Activated CD8-positive, alpha-beta T cell treated with anti-CD3 and anti-CD28 coated beads for 36 hours (primary cell): ENCODE measurements around the gene TMEM145. TPM values are rescaled to one million over a fixed set of nuclear protein-coding genes. Genes with fewer than 3 reads are reported as not detected.

ENCODE experiments used
- ATAC-seq: fragments of 200-7000 bp; cut with Tn5 transposase; one replicate; pipeline ENCODE4 v1.10.0; 2021; ENCODE audit warnings: mild to moderate bottlenecking, moderate library complexity
- CTCF ChIA-PET: fragments of 350-600 bp; sonication (Branson Sonifier 250); formaldehyde crosslinking; loops from one replicate; lab custom pipeline; 2021; ENCODE audit warnings: antibody characterized with exemption; lab: Charles Lee
- POLR2A ChIA-PET: fragments of 350-600 bp; sonication (Branson Sonifier 250); formaldehyde crosslinking; loops from one replicate; lab custom pipeline; 2021; ENCODE audit warnings: antibody characterized with exemption; lab: Charles Lee
- DNase-seq: peaks from one replicate; pipeline ENCODE4 v3.0.0-alpha.2; 2020
- H3K27ac Mint-ChIP-seq: one replicate; pipeline ENCODE4 v1.8.0; 2021; ENCODE audit warnings: mild to moderate bottlenecking, mixed read lengths
- H3K27me3 Mint-ChIP-seq: one replicate; pipeline ENCODE4 v1.8.0; 2021; ENCODE audit warnings: mixed read lengths
- H3K36me3 Mint-ChIP-seq: one replicate; pipeline ENCODE4 v1.8.0; 2021; ENCODE audit warnings: low read depth, mixed read lengths
- H3K4me1 Mint-ChIP-seq: one replicate; pipeline ENCODE4 v1.8.0; 2021; ENCODE audit warnings: low read depth, mixed read lengths
- H3K4me3 Mint-ChIP-seq: one replicate; pipeline ENCODE4 v1.8.0; 2021; ENCODE audit warnings: mild to moderate bottlenecking, moderate library complexity, mixed read lengths
- H3K9me3 Mint-ChIP-seq: one replicate; pipeline ENCODE4 v1.8.0; 2021; ENCODE audit warnings: mixed read lengths
- CTCF ChIP-seq: fragments of 200-600 bp; IDR thresholded peaks from one replicate; pipeline ENCODE4 v1.8.0; 2022; ENCODE audit warnings: antibody characterized with exemption, mild to moderate bottlenecking
- intact Hi-C: fragments of 100-400 bp; cut with micrococcal nuclease; formaldehyde crosslinking; loops from one replicate; pipeline ENCODE4 v1.10.0; 2022
- total RNA-seq, 2 experiments: library from RNA; stranded (reverse); gene quantifications; one replicate each; pipeline ENCODE4 v1.2.3, GENCODE V29; 2021

The TMEM145 gene
- total RNA-seq, 2 experiments from 2014 or later = 3.0 to 3.2 TPM

DNA sequence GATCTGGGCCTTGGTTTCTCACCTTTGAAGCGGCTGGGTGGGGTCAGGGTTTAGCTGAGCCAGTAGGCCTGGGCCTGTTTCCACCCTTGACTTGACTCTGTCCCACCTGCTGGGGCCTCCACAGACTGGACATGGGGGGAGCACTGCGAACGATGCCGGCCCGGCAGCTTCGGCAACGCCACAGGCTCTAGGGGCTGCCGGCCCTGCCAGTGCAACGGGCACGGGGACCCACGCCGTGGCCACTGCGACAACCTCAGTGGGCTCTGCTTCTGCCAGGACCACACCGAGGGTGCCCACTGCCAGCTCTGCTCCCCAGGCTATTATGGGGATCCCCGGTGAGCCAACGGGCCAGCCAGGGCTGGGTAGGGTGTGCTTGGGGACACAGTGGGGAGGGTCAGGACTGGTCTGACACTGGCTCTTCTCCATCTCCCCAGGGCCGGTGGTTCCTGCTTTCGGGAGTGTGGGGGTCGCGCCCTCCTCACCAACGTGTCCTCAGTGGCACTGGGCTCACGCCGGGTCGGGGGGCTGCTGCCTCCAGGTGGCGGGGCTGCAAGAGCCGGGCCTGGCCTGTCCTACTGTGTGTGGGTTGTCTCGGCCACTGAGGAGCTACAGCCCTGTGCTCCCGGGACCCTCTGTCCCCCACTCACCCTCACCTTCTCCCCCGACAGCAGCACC is 40.4 kb downstream of the TMEM145 start:
- TF ChIP-seq CTCF = no peak
- ChIA-PET CTCF (no interaction called here), POLR2A (interaction anchor here (1.9 kb wide), 1 partner anchor 10 kb away, joined by 7 read pairs; no protein-coding TSS in a partner anchor)
- no peaks in the 10 kb centered on the region for H3K9me3 Mint-ChIP-seq
- no peak overlapping the region for H3K27ac Mint-ChIP-seq
- intact Hi-C loops = no loop called here
- H3K27me3 Mint-ChIP-seq = no peaks in the 10 kb centered on the region
- DNase-seq = no peak
- H3K36me3 Mint-ChIP-seq = no peaks in the 10 kb centered on the region
- no peak for ATAC-seq
- H3K4me1 Mint-ChIP-seq = no peaks in the 10 kb centered on the region
- no peak overlapping the region for H3K4me3 Mint-ChIP-seq

DNA sequence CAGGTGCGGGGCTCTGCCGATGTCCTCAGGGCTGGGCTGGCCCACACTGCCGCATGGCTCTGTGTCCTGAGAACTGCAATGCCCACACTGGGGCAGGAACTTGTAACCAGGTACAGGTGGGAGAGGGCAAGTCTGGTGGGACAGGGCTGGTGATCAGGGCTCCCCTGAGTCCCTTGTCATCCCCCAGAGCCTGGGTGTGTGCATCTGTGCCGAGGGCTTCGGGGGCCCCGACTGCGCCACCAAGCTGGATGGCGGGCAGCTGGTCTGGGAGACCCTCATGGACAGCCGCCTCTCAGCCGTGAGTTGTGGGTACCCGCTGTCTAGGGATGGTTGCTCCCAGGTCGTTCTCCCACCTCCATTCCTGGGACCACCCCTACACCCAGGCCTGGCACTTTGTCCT is 42.8 kb downstream of the TMEM145 start:
- no peaks in the 10 kb centered on the region for H3K4me1 Mint-ChIP-seq
- no peak for TF ChIP-seq CTCF
- no peak overlapping the region for H3K4me3 Mint-ChIP-seq
- ChIA-PET CTCF (no interaction called here), POLR2A (no interaction called here)
- ATAC-seq (no peak), DNase-seq (no peak)
- H3K27me3 Mint-ChIP-seq = no peaks in the 10 kb centered on the region
- H3K9me3 Mint-ChIP-seq = no peaks in the 10 kb centered on the region
- H3K36me3 Mint-ChIP-seq = no peaks in the 10 kb centered on the region
- intact Hi-C loops = no loop called here
- no peak overlapping the region for H3K27ac Mint-ChIP-seq

- no peaks in the 10 kb centered on the region for H3K4me1 Mint-ChIP-seq
- intact Hi-C loops = no loop called here
- CTCF ChIA-PET = no interaction called here
Measured at GRCh38 chr19:42356686-42357085, 43.6 kb downstream of the TMEM145 start.

DNA sequence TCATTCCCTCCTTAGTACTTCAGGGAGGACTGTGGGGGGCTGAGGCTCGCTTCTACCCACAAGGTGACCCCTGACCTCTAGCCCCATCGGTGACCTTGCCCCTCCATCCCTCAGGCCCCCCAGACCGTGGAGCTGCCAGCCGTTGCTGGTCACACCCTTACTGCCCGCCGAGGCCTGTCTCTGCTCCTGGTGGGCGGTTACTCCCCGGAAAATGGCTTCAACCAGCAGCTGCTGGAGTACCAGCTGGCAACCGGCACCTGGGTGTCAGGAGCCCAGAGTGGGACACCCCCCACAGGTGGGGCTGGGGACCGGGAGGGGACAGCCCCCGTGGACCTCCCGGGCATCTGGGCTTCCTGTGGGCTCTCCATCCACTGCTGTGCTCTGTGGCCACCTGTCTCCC is 44.2 kb downstream of the TMEM145 start:
- Mint-ChIP-seq H3K9me3 (no peaks in the 10 kb centered on the region), H3K27me3 (no peaks in the 10 kb centered on the region), H3K27ac (no peak overlapping the region), H3K4me1 (no peaks in the 10 kb centered on the region), H3K36me3 (no peaks in the 10 kb centered on the region), H3K4me3 (no peak overlapping the region)
- ChIA-PET CTCF (no interaction called here), POLR2A (no interaction called here)
- intact Hi-C loops = no loop called here
- no peak for ATAC-seq
- no peak for TF ChIP-seq CTCF
- no peak for DNase-seq

More at GRCh38 chr19:42356686-42357085, 43.6 kb downstream of the TMEM145 start:
- no peaks in the 10 kb centered on the region for H3K36me3 Mint-ChIP-seq
- H3K27ac Mint-ChIP-seq = no peak overlapping the region
- no peaks in the 10 kb centered on the region for H3K27me3 Mint-ChIP-seq
- DNase-seq = no peak
- H3K4me3 Mint-ChIP-seq = no peak overlapping the region
- no peaks in the 10 kb centered on the region for H3K9me3 Mint-ChIP-seq
- TF ChIP-seq CTCF = no peak
- POLR2A ChIA-PET = no interaction called here
- ATAC-seq = no peak

DNA sequence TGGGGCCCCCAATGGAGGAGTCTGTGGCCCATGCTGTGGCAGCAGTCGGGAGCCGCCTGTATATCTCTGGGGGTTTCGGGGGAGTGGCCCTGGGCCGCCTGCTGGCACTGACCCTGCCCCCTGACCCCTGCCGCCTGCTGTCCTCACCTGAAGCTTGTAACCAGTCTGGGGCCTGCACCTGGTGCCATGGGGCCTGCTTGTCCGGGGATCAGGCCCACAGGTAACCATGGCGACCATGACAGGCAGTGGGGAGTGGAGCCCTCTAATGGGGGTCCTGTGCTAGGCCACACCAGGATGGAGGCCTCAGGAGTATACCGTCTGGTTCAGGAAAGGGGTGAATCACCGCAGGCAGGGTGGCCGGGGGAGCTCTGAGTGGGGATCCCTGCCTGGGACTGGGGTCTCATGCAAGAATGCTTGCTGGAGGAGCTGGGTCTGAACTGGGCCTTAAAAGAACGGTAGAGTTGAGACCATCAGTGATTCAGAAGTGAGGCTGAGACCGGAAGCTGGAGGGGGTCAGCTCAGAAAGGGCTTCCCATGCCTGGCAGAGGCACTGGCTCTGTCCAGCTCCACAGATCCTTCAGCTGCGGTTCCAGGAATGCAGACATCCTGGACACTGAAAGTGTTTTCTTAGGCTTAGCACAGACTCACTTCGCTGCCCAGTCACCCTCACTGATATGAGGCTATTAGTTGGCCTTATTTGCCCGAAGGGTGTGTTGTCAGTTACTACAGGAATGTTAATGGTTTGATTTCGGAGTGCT is 47.9 kb downstream of the TMEM145 start:
- no peaks in the 10 kb centered on the region for H3K9me3 Mint-ChIP-seq
- H3K4me3 Mint-ChIP-seq = no peak overlapping the region
- intact Hi-C loops = no loop called here
- H3K27me3 Mint-ChIP-seq = no peaks in the 10 kb centered on the region
- no peaks in the 10 kb centered on the region for H3K4me1 Mint-ChIP-seq
- H3K27ac Mint-ChIP-seq = no peak overlapping the region
- DNase-seq (no peak), ATAC-seq (no peak)
- TF ChIP-seq CTCF = no peak
- H3K36me3 Mint-ChIP-seq = peaks cover 12% of the 10 kb centered on the region
- ChIA-PET POLR2A (no interaction called here), CTCF (interaction anchor here (1.0 kb wide), 1 partner anchor 326 kb away, joined by 3 read pairs; no protein-coding TSS in a partner anchor)
